Naive thymus-derived CD8-positive, alpha-beta T cell (primary cell): ENCODE data around the gene CXXC5. TPM values are rescaled to one million over a fixed set of nuclear protein-coding genes. Genes with fewer than 3 reads are reported as not detected.

Experiments
- polyA plus RNA-seq, 3 donors: library from polyadenylated mRNA; unstranded; fragments of 300-500 nt; fragmentation: Illumina TruSeq; gene quantifications; one replicate each; pipeline ENCODE4 v1.2.3, GENCODE V29; 2021
- total RNA-seq, 8 experiments: library from RNA in 2 of 8; stranded (reverse) in 2 of 8; gene quantifications; one replicate each; pipeline ENCODE4 v1.2.3 and lab custom pipeline; 2021 to 2026

Gene CXXC5
- total and polyA plus RNA-seq, 5 experiments from 2014 or later = 2.6 to 24.6 (median 6.8) TPM

Other genes with a start within 250 kb of the CXXC5 start
- gene SPATA24, start 244.3 kb upstream of the CXXC5 start, total RNA-seq = 1 to 10 TPM; 4.4 to 4.6 TPM
- 1 to 10 TPM; 2.9 to 8.7 (median 4.3) TPM for gene SPATA24, start 244.3 kb upstream of the CXXC5 start, polyA plus RNA-seq
- 1 to 10 TPM; 3.8 to 5.5 TPM for gene DNAJC18, start 208.8 kb upstream of the CXXC5 start, total RNA-seq
- 1 to 10 TPM; 2.8 to 9.1 (median 5.1) TPM for gene DNAJC18, start 208.8 kb upstream of the CXXC5 start, polyA plus RNA-seq
- not detected for gene ECSCR, start 185.6 kb upstream of the CXXC5 start, total RNA-seq
- gene ECSCR, start 185.6 kb upstream of the CXXC5 start, polyA plus RNA-seq = under 1 TPM in 1 of 3 donors, not detected in 2; 0.36 TPM
- gene SMIM33, start 177.3 kb upstream of the CXXC5 start, total RNA-seq = under 1 TPM in 1 of 2 experiments, not detected in 1; 0.13 TPM
- under 1 TPM; 0.17 to 0.43 (median 0.30) TPM for gene SMIM33, start 177.3 kb upstream of the CXXC5 start, polyA plus RNA-seq
- gene STING1, start 165.6 kb upstream of the CXXC5 start, total RNA-seq = 10 to 100 TPM; 65.3 to 68.1 TPM
- 10 to 100 TPM; 40.6 to 87.3 (median 45.1) TPM for gene STING1, start 165.6 kb upstream of the CXXC5 start, polyA plus RNA-seq
- gene UBE2D2, start 87.0 kb upstream of the CXXC5 start, total RNA-seq = 100 to 1,000 TPM; 223 to 236 TPM
- 100 to 1,000 TPM; 356 to 403 (median 359) TPM for gene UBE2D2, start 87.0 kb upstream of the CXXC5 start, polyA plus RNA-seq
- gene PSD2, start 147.5 kb downstream of the CXXC5 start, total RNA-seq = under 1 TPM; 0.08 to 0.19 TPM
- under 1 TPM in 1 of 3 donors, not detected in 2; 0.08 TPM for gene PSD2, start 147.5 kb downstream of the CXXC5 start, polyA plus RNA-seq